PC-3 (cell line): Measurements from ENCODE around the gene CDK14. TPM values are rescaled to one million over a fixed set of nuclear protein-coding genes. Genes with fewer than 3 reads are reported as not detected.

Experiments
- ATAC-seq: fragments of 200-7000 bp; cut with Tn5 transposase; 2 replicates; pipeline ENCODE4 v1.9.1; 2020; ENCODE audit warnings: mild to moderate bottlenecking, moderate library complexity
- BruUV-seq: library from RNA; stranded (reverse); fragments of 400-500 nt; replicated peaks from 2 replicates; lab custom pipeline; 2021; lab: Mats Ljungman, UMichigan
- CTCF ChIA-PET: fragments of 300-600 bp; sonication (Branson Sonifier 250); formaldehyde crosslinking; loops from one replicate; lab custom pipeline; 2022; ENCODE audit warnings: antibody characterized with exemption; lab: Charles Lee
- POLR2A ChIA-PET: fragments of 300-600 bp; sonication (Branson Sonifier 250); formaldehyde crosslinking; loops from one replicate; lab custom pipeline; 2022; ENCODE audit warnings: antibody characterized with exemption; ENCODE audit not compliant: unreplicated experiment; lab: Charles Lee
- DNase-seq: peaks from one replicate; pipeline ENCODE4 v3.0.0-alpha.2; 2015
- H2AFZ ChIP-seq: fragments of 300-600 bp; sonication (generic); 2 replicates; pipeline ENCODE4 v1.6.0; 2016; ENCODE audit warnings: antibody characterized with exemption, low read length
- H3F3A ChIP-seq: fragments of 300-600 bp; sonication (generic); one replicate; pipeline ENCODE4 v1.6.0; 2017; ENCODE audit warnings: antibody characterized with exemption, low read length, control low read depth, mild to moderate bottlenecking; ENCODE audit not compliant: unreplicated experiment
- H3K27ac ChIP-seq: fragments of 300-600 bp; sonication (generic); 2 replicates; pipeline ENCODE4 v1.5.1; 2016; ENCODE audit warnings: mild to moderate bottlenecking, low read length
- H3K27me3 ChIP-seq: fragments of 300-600 bp; sonication (generic); 2 replicates; pipeline ENCODE4 v1.6.1; 2016; ENCODE audit warnings: low read length, mixed read lengths
- H3K36me3 ChIP-seq: fragments of 300-600 bp; sonication (generic); 2 replicates; pipeline ENCODE4 v1.6.1; 2016; ENCODE audit warnings: low read depth, mixed run types, low read length, mixed read lengths
- H3K4me1 ChIP-seq: fragments of 300-600 bp; sonication (generic); 2 replicates; pipeline ENCODE4 v1.5.1; 2016; ENCODE audit warnings: low read length; ENCODE audit not compliant: insufficient read depth
- H3K4me2 ChIP-seq: fragments of 300-600 bp; sonication (generic); 2 replicates; pipeline ENCODE4 v1.6.0; 2016; ENCODE audit warnings: low read length
- H3K4me3 ChIP-seq: fragments of 300-600 bp; sonication (generic); 2 replicates; pipeline ENCODE4 v1.5.1; 2016; ENCODE audit warnings: mild to moderate bottlenecking, low read length, mixed read lengths
- H3K79me2 ChIP-seq: fragments of 300-600 bp; sonication (generic); 2 replicates; pipeline ENCODE4 v1.6.1; 2017; ENCODE audit warnings: low read length, mixed read lengths
- H3K9ac ChIP-seq: fragments of 300-600 bp; sonication (generic); 2 replicates; pipeline ENCODE4 v1.6.0; 2016; ENCODE audit warnings: mild to moderate bottlenecking, low read length
- H3K9me2 ChIP-seq: fragments of 300-600 bp; sonication (generic); replicated peaks from 2 replicates; pipeline ENCODE4 v1.6.1; 2016; ENCODE audit warnings: mixed run types, low read length, mixed read lengths
- H3K9me3 ChIP-seq: fragments of 300-600 bp; sonication (generic); 2 replicates; pipeline ENCODE4 v1.6.1; 2016; ENCODE audit warnings: low read length, mixed read lengths
- H4K20me1 ChIP-seq: fragments of 300-600 bp; sonication (generic); 2 replicates; pipeline ENCODE4 v1.6.1; 2016; ENCODE audit warnings: low read length, mixed read lengths
- EZH2 ChIP-seq: fragments of 300-600 bp; sonication (generic); IDR thresholded peaks from one replicate; pipeline ENCODE4 v1.6.1; 2017; ENCODE audit warnings: antibody characterized with exemption, mild to moderate bottlenecking, low read length; ENCODE audit not compliant: unreplicated experiment
- EZH2phosphoT487 ChIP-seq: fragments of 300-600 bp; sonication (generic); IDR thresholded peaks from 2 replicates; pipeline ENCODE4 v1.6.1; 2018; ENCODE audit warnings: mild to moderate bottlenecking, antibody characterized with exemption, low read length, borderline replicate concordance
- intact Hi-C: fragments of 100-400 bp; cut with micrococcal nuclease; formaldehyde crosslinking; loops from 2 replicates; pipeline ENCODE4 v1.9.0; 2023
- total RNA-seq: library from RNA; depleted of rRNA; stranded (reverse); fragments of >200 nt; gene quantifications from 2 replicates; pipeline ENCODE4 v1.2.3, GENCODE V29; 2014
- TF ChIP-seq, protein P1 (sequence below): fragments of 300-600 bp; sonication (generic); conservative IDR thresholded peaks from 2 replicates; pipeline ENCODE4 v1.5.1; 2017; ENCODE audit warnings: antibody characterized with exemption, low read depth, mild to moderate bottlenecking, low read length

Gene CDK14
- total RNA-seq, 1 experiment from 2014 or later = 8.2 TPM

DNA sequence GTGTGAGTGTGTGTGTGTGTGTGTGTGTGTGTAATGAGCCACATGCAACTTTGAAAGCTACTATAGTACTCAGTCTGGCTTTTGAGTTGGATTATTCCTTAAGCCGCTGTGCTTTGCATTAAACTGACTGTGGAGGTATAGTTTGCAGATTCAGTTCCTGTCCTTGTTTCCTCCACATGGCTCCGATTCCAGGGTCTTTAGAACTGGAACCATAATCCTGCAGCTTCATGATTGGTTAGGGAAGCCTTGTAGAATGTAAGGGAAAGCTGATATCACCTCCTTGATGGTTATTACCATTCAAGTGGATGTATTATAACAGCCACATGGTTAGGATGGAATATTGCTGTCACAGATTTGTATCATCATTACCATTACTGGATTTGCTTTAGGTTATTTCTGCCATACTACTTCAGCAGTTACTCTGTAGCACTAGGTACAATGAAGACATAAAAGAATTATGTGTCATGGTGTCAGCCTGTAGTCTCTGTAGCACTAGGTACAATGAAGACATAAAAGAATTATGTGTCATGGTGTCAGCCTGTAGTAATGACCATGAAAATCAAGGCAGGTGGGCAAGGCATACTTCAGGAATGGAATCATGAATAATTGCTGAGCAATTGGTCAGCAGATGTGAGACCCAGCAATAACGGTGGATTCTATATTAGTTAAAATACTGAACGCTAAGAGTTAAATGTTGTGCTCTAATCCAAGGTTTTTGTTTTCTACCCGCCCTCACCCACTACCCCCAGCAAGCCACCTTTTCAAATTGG, 393.1 kb downstream of the CDK14 start:
- CTCF ChIA-PET = no interaction called here
- no peaks in the 10 kb centered on the region for H3K9me3 ChIP-seq
- DNase-seq = no peak
- no TSS peak for BruUV-seq
- H3K79me2 ChIP-seq = no peaks in the 10 kb centered on the region
- no peak overlapping the region for H3K9ac ChIP-seq
- H2AFZ ChIP-seq = no peak overlapping the region
- no peak for ATAC-seq
- POLR2A ChIA-PET = no interaction called here
- H3K36me3 ChIP-seq = no peaks in the 10 kb centered on the region
- intact Hi-C loops = no loop called here
- TF ChIP-seq EZH2phosphoT487 = no peak
- no peak for TF ChIP-seq EZH2
- TF ChIP-seq, protein P1, sequence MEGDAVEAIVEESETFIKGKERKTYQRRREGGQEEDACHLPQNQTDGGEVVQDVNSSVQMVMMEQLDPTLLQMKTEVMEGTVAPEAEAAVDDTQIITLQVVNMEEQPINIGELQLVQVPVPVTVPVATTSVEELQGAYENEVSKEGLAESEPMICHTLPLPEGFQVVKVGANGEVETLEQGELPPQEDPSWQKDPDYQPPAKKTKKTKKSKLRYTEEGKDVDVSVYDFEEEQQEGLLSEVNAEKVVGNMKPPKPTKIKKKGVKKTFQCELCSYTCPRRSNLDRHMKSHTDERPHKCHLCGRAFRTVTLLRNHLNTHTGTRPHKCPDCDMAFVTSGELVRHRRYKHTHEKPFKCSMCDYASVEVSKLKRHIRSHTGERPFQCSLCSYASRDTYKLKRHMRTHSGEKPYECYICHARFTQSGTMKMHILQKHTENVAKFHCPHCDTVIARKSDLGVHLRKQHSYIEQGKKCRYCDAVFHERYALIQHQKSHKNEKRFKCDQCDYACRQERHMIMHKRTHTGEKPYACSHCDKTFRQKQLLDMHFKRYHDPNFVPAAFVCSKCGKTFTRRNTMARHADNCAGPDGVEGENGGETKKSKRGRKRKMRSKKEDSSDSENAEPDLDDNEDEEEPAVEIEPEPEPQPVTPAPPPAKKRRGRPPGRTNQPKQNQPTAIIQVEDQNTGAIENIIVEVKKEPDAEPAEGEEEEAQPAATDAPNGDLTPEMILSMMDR = no peak
- no peaks in the 10 kb centered on the region for H3F3A ChIP-seq
- no peaks in the 10 kb centered on the region for H3K4me1 ChIP-seq
- no peaks in the 10 kb centered on the region for H4K20me1 ChIP-seq
- H3K4me2 ChIP-seq = no peak overlapping the region
- H3K9me2 ChIP-seq = no peaks in the 10 kb centered on the region
- no peaks in the 10 kb centered on the region for H3K27me3 ChIP-seq
- no peak overlapping the region for H3K4me3 ChIP-seq
- no peak overlapping the region for H3K27ac ChIP-seq

DNA sequence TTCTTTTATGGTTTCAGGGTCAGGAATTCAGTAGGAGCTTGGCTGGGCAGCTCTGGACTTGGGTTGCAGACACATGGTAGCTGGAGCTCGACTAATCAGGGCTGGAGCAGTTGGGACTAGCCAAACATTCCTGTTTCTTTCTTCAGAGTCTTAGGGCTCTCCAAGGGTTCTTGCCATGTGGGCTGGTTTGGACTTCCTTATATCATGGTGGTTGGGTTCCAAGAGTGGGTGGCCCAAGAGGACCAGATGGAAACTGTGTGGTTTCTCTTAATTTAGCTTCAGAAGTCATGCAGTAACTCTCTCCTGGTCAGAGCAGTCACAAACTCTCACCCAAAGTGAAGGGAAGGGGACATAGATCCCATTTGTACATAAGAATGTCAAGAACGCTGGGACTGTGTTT, 398.0 kb downstream of the CDK14 start:
- Histone ChIP-seq H3K4me2 (no peak overlapping the region), H3K79me2 (no peaks in the 10 kb centered on the region), H3F3A (no peaks in the 10 kb centered on the region), H3K9ac (no peak overlapping the region), H3K4me1 (no peaks in the 10 kb centered on the region), H3K27ac (no peak overlapping the region), H3K9me2 (no peaks in the 10 kb centered on the region), H3K36me3 (no peaks in the 10 kb centered on the region), H3K27me3 (no peaks in the 10 kb centered on the region), H2AFZ (no peak overlapping the region), H3K9me3 (no peaks in the 10 kb centered on the region), H3K4me3 (no peak overlapping the region), H4K20me1 (no peaks in the 10 kb centered on the region)
- intact Hi-C loops = no loop called here
- BruUV-seq = no TSS peak
- ATAC-seq = no peak
- ChIA-PET POLR2A (no interaction called here), CTCF (no interaction called here)
- TF ChIP-seq EZH2phosphoT487 (no peak), EZH2 (no peak)
- TF ChIP-seq, protein P1 = no peak
- no peak for DNase-seq

DNA sequence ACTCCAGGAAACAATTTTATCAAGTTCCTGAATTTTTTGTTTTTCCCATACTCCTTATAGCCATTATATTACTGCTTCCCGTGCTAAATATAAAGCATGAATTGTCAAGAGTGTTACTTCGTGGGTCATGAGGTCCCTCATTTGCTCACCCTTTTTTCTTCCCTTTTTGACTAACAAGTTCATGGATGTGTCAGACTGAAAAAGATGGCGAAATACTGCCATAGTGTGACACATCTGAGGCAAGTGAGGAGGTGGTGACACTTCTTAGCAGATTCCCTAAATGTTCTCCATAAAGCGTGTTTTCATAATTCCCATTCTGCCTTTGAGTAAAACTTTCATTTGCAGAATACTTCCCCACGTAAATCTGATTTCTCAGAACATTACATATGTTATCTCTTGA, 398.5 kb downstream of the CDK14 start:
- H3K4me3 ChIP-seq = no peak overlapping the region
- H3K36me3 ChIP-seq = no peaks in the 10 kb centered on the region
- H3K79me2 ChIP-seq = no peaks in the 10 kb centered on the region
- no peaks in the 10 kb centered on the region for H3K9me3 ChIP-seq
- ATAC-seq (no peak), DNase-seq (no peak)
- no peak overlapping the region for H3K27ac ChIP-seq
- intact Hi-C loops = no loop called here
- H3K4me1 ChIP-seq = no peaks in the 10 kb centered on the region
- no peaks in the 10 kb centered on the region for H4K20me1 ChIP-seq
- no peaks in the 10 kb centered on the region for H3K27me3 ChIP-seq
- CTCF ChIA-PET = no interaction called here
- no peaks in the 10 kb centered on the region for H3K9me2 ChIP-seq
- POLR2A ChIA-PET = no interaction called here
- BruUV-seq = no TSS peak
- H3F3A ChIP-seq = no peaks in the 10 kb centered on the region
- H3K9ac ChIP-seq = no peak overlapping the region
- TF ChIP-seq EZH2phosphoT487 (no peak), EZH2 (no peak)
- TF ChIP-seq, protein P1 = no peak
- H3K4me2 ChIP-seq = no peak overlapping the region
- H2AFZ ChIP-seq = no peak overlapping the region
